GM18505 (cell line): ENCODE measurements around the gene SNRPB2.

ENCODE experiments used
- ATAC-seq: cut with Tn5 transposase; IDR thresholded peaks from one replicate; pipeline ENCODE4 v1.9.1; 2021; ENCODE audit not compliant: unreplicated experiment
- POLR2A ChIP-seq: IDR thresholded peaks from 4 replicates; pipeline ENCODE4 v1.6.1; 2011; ENCODE audit warnings: borderline replicate concordance; ENCODE audit not compliant: insufficient read depth, insufficient read length; ENCODE audit errors: extremely low read depth

Gene SNRPB2

GRCh38 chr20:16747291-16747811 lies 17.5 kb downstream of the SNRPB2 start:
- no peak for ATAC-seq
- TF ChIP-seq POLR2A, result no peak

- ATAC-seq, result no peak
Measured at GRCh38 chr20:16748308-16748900, 18.6 kb downstream of the SNRPB2 start, which contains the start of gene OTOR. Gene OTOR, plus strand, starts transcription at chr20:16748358. Its CDS starts 44 bp downstream, at chr20:16748402.

GRCh38 chr20:16749573-16749972 lies 19.7 kb downstream of the SNRPB2 start:
- TF ChIP-seq POLR2A, result no peak
- no peak for ATAC-seq

More at GRCh38 chr20:16748308-16748900, 18.6 kb downstream of the SNRPB2 start, which contains the start of gene OTOR:
- no peak for TF ChIP-seq POLR2A

- TF ChIP-seq POLR2A, result no peak
- no peak for ATAC-seq
Measured at GRCh38 chr20:16752082-16752481, 22.3 kb downstream of the SNRPB2 start.

GRCh38 chr20:16752901-16753300 lies 23.1 kb downstream of the SNRPB2 start:
- no peak for TF ChIP-seq POLR2A
- no peak for ATAC-seq

GRCh38 chr20:16758454-16759180 lies 28.8 kb downstream of the SNRPB2 start:
- TF ChIP-seq POLR2A, result no peak
- peak; percentile 61 for ATAC-seq

- no peak for TF ChIP-seq POLR2A
- no peak for ATAC-seq
Measured at GRCh38 chr20:16759181-16759563, 29.3 kb downstream of the SNRPB2 start.

- ATAC-seq, result no peak
Measured at GRCh38 chr20:16760431-16761304, 30.8 kb downstream of the SNRPB2 start.

GRCh38 chr20:16761305-16761829 lies 31.5 kb downstream of the SNRPB2 start:
- no peak for ATAC-seq
- TF ChIP-seq POLR2A, result no peak

More at GRCh38 chr20:16760431-16761304, 30.8 kb downstream of the SNRPB2 start:
- no peak for TF ChIP-seq POLR2A

- ATAC-seq, result no peak
- TF ChIP-seq POLR2A, result no peak
Measured at GRCh38 chr20:16764560-16764959, 34.7 kb downstream of the SNRPB2 start.

GRCh38 chr20:16771213-16771612 lies 41.4 kb downstream of the SNRPB2 start:
- no peak for ATAC-seq
- TF ChIP-seq POLR2A, result no peak

GRCh38 chr20:16775961-16776360 lies 46.1 kb downstream of the SNRPB2 start:
- no peak for TF ChIP-seq POLR2A
- ATAC-seq, result no peak

GRCh38 chr20:16777126-16777525 lies 47.3 kb downstream of the SNRPB2 start:
- TF ChIP-seq POLR2A, result no peak
- ATAC-seq, result no peak
